Measurements from ENCODE around the gene RAB23. TPM values are rescaled to one million over a fixed set of nuclear protein-coding genes. Genes with fewer than 3 reads are reported as not detected.

RAB23 gene
- total and polyA plus RNA-seq, 2 donors (not counting 1 experiment from before 2014, with no cell fraction given), result 0.12 to 0.94 TPM

DNA sequence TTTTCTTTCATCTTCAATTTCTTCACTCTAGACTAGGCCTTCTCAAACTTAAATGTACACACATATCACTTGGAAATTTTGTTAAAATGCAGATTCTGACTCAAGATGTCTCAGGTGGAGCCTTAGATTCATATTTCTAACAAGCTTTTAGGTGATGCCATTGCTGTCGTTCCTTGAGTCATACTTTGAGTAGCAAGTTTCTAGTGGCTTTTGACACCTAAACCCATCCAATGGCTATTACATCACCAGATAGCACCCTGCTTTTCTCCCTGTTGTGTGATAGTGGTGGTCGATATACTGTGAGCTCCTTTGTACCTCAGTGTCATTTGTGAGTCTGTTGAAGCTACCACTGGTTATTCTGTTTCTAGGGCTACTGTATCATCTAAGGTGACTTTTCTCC, 84.8 kb downstream of the RAB23 start:
- POLR2A ChIA-PET, result no interaction called here
- DNase-seq, result no peak

More for the DNA sequence above, 84.8 kb downstream of the RAB23 start:
- no peak overlapping the region for H3K9ac ChIP-seq (ENCODE audit: low read length)
- Mint-ChIP-seq H3K27me3 (no peaks in the 10 kb centered on the region), H3K9me3 (ENCODE audit: insufficient read depth) (peaks cover 2% of the 10 kb centered on the region), H3K27ac (no peak overlapping the region), H3K4me1 (no peaks in the 10 kb centered on the region), H3K4me3 (no peak overlapping the region)
- H3K4me2 ChIP-seq (replicated peaks; ENCODE audit: low read depth, low read length, poor library complexity, severe bottlenecking), result no peak overlapping the region
- ATAC-seq (ENCODE audit: low read depth), result no peak
- H3K9me3 ChIP-seq (ENCODE audit: control extremely low read depth in 1 of 3, control insufficient read depth in 2 of 3, insufficient read depth in 1 of 3, low read length in 2 of 3), result no peaks in the 10 kb centered on the region
- no peak overlapping the region for H3K4me3 ChIP-seq (ENCODE audit: control extremely low read depth in 1 of 5, extremely low read depth in 1 of 5, insufficient read depth in 1 of 5, low read depth in 2 of 5, low read length in 4 of 5)
- peaks cover 0 to 45% of the 10 kb centered on the region in 2 experiments for H3K36me3 ChIP-seq (replicated peaks in 1 of 2; ENCODE audit: control extremely low read depth in 1 of 2, control insufficient read depth in 1 of 2, extremely low read depth in 1 of 2, insufficient read depth in 2 of 2, low read length in 1 of 2)
- intact Hi-C loops (cut with micrococcal nuclease), result no loop called here
- H4K20me1 ChIP-seq (ENCODE audit: control insufficient read depth, insufficient read depth, low read length, poor library complexity, severe bottlenecking), result no peaks in the 10 kb centered on the region
- no CpG with 5 or more reads among the region's 2 CpGs for WGBS (ENCODE audit: insufficient coverage)
- CTCF ChIA-PET, result no interaction called here
- H3K27ac ChIP-seq (ENCODE audit: low read length in 2 of 2), result no peak overlapping the region
- H2AFZ ChIP-seq (ENCODE audit: insufficient read depth, low read depth, low read length, poor library complexity, severe bottlenecking), result no peak overlapping the region
- H3K4me1 ChIP-seq (ENCODE audit: control insufficient read depth in 2 of 2, insufficient read depth in 2 of 2, low read length in 2 of 2), result no peaks in the 10 kb centered on the region
- no peaks in the 10 kb centered on the region for H3K79me2 ChIP-seq (ENCODE audit: control insufficient read depth, insufficient read depth, low read length)
- TF ChIP-seq CTCF (IDR thresholded peaks at IDR 0.05) (no peak), EZH2 (IDR thresholded peaks at IDR 0.05; ENCODE audit: borderline replicate concordance, insufficient read depth, low read depth, low read length, poor library complexity, severe bottlenecking) (no peak)
- H3K27me3 ChIP-seq (replicated peaks in 1 of 4; ENCODE audit: control extremely low read depth in 1 of 4, control insufficient read depth in 3 of 4, insufficient read depth in 4 of 4, low read length in 3 of 4), result no peaks in the 10 kb centered on the region

Other genes with a start within 250 kb of the RAB23 start
- gene KIAA1586, start 175.6 kb downstream of the RAB23 start, total RNA-seq, result 16.3 and 17.3 TPM in 2 replicates
- 1.2 and 1.8 TPM in 2 replicates for gene KIAA1586, start 175.6 kb downstream of the RAB23 start, polyA plus RNA-seq
- 86.3 and 106 TPM in 2 replicates for gene ZNF451, start 132.1 kb downstream of the RAB23 start, total RNA-seq
- 25.9 and 38.9 TPM in 2 replicates for gene ZNF451, start 132.1 kb downstream of the RAB23 start, polyA plus RNA-seq
- gene BAG2, start 50.0 kb downstream of the RAB23 start, total RNA-seq, result 4.6 and 4.7 TPM in 2 replicates
- 1.5 and 2.2 TPM in 2 replicates for gene BAG2, start 50.0 kb downstream of the RAB23 start, polyA plus RNA-seq
- 21.0 and 21.7 TPM in 2 replicates for gene PRIM2, start 95.3 kb upstream of the RAB23 start, total RNA-seq
- gene PRIM2, start 95.3 kb upstream of the RAB23 start, polyA plus RNA-seq, result 5.2 and 6.4 TPM in 2 replicates